GM19240 (cell line): ENCODE data around the gene PSPH.
"Not testable (repeated sequence)": the region's sequence is repeated elsewhere in the genome, so short reads cannot be mapped to it uniquely, and the experiment has no call there.

Experiments
- DNase-seq: peaks from one replicate; pipeline ENCODE4 v3.0.0; 2011; ENCODE audit warnings: low spot score; ENCODE audit not compliant: insufficient read length

The PSPH gene

GRCh38 chr7:56063500-56063881 lies 12.2 kb upstream of the PSPH start:
- DNase-seq = no peak

DNA sequence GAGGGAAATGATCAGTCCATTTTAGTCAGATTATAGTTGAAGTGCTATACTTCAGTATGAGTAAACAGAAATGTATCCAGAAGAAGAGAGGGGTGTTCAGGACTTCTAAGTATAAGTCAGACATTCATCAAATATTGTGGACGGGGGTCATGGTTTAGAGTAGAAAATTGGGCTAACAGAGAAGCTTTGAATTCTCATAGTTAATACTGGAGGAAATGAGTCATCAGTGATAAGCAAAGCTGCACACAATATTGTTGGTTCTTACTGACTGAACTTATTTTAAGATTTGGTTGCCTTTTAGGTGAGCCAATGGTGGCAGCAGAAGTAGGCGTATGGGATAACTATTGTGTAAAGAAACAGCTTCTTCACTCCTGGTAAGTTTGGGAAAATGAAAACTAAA lies 11.1 kb upstream of the PSPH start:
- DNase-seq = no peak

DNA sequence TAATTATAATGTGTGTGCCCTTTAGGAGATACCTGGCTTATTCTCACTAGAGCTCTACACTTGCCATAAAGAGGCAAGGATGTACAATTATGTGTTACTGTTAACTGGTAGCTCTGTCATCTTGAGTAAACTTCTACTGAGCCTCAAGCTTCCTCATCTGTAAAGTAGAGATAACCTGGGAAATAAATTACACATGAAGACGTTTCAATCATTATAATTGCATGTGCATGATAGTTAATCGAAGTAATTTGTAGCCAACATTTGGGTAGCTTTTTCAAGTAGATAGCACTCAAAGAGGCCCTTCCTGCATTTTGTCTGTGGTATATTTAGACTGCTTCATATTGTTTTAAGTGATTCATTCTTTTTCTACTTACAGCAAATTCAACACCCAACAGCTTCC lies 2.7 kb upstream of the PSPH start:
- DNase-seq = no peak

GRCh38 chr7:56053379-56053778 lies 2.1 kb upstream of the PSPH start:
- no peak for DNase-seq

DNA sequence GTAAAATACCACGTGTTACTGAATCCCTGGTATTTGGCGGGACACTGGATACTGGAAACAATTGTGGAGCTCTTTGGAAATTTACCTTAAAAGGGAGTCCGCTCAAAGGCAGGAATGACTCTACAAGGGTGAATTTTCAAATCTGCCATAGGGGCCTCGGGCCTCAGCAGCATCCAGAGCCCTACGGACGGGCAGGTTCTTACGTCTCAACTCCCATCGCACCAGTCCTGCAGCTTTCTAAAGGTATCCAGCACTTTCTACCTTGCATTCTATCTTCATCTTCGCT lies 248 bp downstream of the PSPH start:
- DNase-seq = no peak

DNA sequence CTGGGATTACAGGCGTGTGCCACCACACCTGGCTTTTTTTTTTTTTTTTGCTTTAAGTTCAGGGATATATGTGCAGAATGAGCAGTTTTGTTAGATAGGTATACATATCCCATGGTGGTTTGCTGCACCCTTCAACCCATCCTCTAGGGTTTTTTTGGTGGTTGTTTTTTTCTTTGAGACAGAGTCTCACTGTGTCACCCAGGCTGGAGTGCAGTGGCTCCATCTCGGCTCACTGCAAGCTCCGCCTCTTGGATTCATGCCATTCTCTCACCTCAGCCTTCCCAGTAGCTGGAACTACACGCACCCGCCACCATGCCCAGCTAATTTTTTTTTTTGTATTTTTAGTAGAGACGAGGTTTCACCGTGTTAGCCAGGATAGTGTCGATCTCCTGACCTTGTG lies 2.5 kb downstream of the PSPH start:
- DNase-seq = not testable (repeated sequence)

DNA sequence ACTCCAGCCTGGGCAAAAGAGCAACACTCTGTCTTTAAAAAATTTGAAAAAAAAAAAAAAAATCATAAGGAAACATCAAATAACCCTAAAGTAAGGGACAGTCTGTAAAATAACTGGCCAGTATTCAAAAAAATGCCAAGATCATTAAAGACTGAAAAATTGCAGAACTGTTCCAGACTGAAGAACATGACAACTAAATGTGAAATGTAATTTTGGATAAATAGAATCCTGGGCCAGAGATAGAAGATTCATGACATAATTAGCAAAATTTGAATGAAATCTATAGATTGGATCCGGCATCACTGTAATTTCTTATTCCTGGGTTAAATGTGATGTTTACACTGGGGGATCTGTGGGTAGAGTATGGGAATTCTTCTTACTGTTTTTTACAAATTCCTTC lies 3.0 kb downstream of the PSPH start:
- DNase-seq = no peak

GRCh38 chr7:56047446-56048116 lies 3.7 kb downstream of the PSPH start:
- not testable (repeated sequence) for DNase-seq

- DNase-seq = no peak
Measured at GRCh38 chr7:56046721-56047445, 4.4 kb downstream of the PSPH start.

DNA sequence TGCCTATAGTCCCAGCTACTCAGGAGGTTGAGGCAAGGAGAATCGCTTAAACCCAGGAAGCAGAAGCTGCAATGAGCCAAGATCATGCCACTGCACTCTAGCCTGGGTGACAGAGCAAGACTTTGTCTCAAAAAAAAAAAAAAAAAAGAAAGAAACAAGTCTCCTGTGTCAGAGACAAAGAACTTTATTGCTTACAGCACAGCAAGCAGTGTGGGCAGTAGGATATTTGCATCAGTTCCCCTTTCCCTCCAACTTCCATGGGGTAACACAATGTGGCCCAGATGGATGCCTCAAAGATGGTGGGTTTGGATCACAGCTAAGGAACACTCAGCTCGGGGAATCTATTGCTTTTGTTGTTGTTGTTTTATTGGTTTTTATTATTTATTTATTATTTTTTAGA lies 5.5 kb downstream of the PSPH start:
- not testable (repeated sequence) for DNase-seq

GRCh38 chr7:56040730-56041129 lies 10.5 kb downstream of the PSPH start:
- no peak for DNase-seq

DNA sequence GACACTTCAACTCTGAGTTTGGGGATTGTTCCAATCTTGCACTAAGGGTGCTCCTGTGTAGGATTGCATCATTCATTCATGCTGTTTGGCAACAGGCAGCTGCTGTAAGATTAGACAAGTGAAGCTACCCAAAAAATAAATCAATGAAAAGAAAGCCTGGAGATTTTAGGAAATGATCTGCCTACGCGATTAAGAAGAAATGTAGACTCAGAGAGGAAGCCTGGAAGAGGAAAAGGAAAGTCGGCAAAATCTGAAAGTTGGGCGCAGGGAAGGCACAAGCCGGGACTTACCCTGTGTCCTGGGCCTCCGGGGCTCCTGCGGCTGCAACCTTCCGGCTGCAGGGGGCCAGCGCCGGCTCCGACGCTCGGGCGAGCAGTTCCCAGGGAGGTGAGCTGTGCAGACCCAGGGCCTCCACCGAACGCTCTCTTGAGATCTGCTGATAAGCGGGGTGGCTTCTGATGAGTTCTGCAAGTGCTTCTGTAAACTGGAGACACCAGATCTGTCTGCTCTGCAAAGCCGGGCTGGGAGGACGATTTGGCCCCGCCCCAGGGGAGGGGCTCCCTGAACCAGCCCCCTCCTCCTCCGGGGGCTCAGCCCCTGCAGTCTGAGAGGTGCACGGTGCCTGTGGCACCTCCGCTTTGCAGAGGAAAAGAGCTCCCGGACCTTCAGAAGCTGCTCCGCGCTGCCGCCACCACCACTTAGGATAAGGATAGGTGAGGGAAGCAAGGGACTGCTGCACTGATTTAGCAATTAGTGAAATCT lies 17.4 kb downstream of the PSPH start:
- DNase-seq = peak; percentile 69

DNA sequence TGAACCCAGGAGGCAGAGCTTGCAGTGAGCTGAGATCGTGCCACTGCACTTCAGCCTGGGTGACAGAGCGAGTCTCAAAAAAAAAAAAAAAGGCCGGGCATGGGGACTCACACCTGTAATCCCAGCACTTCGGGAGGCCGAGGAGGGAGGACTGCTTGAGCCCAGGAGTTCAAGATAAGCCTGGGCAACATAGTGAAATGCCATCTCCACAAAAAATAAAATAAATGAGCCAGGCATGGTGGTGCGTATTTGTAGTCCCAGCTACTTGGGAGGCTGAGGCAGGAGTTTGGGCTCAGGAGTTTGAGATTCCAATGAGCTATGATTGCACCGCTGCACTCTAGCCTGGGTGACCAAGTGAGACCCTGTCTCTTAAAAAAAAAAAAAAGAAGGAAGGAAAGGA lies 18.7 kb downstream of the PSPH start:
- DNase-seq = not testable (repeated sequence)

GRCh38 chr7:56031556-56031955 lies 19.7 kb downstream of the PSPH start:
- not testable (repeated sequence) for DNase-seq

GRCh38 chr7:56030340-56030739 lies 20.9 kb downstream of the PSPH start:
- DNase-seq = no peak

GRCh38 chr7:56028942-56029630 lies 22.2 kb downstream of the PSPH start:
- no peak for DNase-seq

- no peak for DNase-seq
Measured at GRCh38 chr7:56026538-56026937, 24.7 kb downstream of the PSPH start.

DNA sequence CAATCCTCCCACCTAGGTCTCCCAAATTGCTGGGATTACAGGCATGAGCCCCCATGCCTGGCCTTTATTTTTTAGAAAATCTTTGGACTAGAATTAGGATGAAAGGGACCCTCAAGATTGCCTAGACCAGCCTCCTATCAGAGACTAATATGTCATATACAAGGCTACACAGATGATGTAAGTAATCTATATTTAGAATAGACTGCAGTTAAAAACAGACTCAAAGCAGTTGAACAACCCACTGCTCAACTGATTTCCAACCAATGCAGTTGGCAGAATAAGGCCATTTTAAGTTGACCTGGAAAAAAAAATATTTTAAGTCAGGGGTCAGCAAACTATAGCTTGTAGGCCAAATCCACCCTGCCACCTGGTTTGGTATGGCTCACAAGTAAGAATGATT lies 27.7 kb downstream of the PSPH start:
- no peak for DNase-seq

GRCh38 chr7:56019501-56019900 lies 31.7 kb downstream of the PSPH start:
- no peak for DNase-seq

DNA sequence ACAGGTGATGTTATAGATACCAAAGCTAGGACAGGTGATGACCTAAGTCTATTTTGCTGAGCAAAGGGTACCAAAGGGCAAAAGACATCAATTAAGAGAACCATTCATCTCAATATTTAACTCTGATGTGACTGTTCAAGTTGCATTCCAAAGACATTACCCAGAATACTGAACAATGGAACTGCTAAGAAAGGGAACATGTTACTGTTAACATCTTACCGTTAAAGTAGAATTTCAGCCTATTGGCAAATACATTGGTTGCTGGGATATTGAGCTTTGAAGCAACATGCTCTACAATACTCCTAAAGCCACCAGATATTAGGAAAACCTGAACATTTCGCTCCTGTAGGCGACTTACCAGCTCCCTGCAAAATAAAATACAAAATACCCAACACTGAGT lies 34.2 kb downstream of the PSPH start:
- not testable (repeated sequence) for DNase-seq

DNA sequence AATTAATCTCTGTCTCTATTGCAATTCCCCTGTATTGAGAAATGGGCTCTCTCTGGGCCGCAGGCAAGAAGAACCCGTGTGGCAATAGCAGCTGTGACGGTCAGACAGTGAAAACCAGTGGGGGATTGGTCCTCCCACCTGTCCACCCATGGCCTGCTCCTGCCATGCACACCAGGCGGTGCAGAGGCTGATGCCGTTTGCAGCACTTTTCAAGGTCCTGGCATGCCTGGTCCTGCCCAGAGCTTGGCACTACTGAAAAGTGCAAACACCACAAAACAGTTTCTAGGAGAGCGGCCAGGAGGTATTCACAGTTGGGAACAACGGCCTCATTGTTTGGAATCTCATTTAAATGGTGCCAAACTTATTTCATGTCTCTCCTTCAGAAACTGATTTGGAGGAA lies 41.5 kb downstream of the PSPH start:
- DNase-seq = no peak

GRCh38 chr7:56007891-56008290 lies 43.4 kb downstream of the PSPH start:
- no peak for DNase-seq
